Right hindlimb (tissue), 1 donor: ENCODE data around the gene COPS8.
A peak's percentile ranks its signal among the peaks of the same experiment; 100 is the strongest.

Experiments
- DNase-seq: peaks from one replicate; pipeline ENCODE4 v3.0.0-alpha.2; 2018

COPS8 gene

DNA sequence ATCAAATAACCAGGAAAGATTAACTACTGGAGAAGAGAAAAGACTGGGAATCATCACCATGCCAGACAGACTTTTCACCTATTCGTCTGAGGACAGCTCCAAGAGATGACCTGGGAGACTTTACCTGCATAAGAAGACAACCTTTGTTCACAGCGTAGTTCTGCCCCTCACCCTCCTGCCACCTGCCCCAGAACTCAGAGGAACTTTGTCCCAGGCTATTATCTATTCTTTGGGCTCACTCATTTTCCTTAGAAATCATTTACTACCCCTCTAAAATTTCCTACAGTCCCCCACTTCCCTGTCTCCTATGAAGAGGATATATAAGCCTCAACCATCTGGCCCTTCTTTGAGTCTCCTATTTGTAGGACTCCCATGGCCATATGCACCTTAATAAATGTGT lies 19.3 kb upstream of the COPS8 start:
- no peak for DNase-seq

GRCh38 chr2:237068005-237068576 lies 17.6 kb upstream of the COPS8 start:
- no peak for DNase-seq

DNA sequence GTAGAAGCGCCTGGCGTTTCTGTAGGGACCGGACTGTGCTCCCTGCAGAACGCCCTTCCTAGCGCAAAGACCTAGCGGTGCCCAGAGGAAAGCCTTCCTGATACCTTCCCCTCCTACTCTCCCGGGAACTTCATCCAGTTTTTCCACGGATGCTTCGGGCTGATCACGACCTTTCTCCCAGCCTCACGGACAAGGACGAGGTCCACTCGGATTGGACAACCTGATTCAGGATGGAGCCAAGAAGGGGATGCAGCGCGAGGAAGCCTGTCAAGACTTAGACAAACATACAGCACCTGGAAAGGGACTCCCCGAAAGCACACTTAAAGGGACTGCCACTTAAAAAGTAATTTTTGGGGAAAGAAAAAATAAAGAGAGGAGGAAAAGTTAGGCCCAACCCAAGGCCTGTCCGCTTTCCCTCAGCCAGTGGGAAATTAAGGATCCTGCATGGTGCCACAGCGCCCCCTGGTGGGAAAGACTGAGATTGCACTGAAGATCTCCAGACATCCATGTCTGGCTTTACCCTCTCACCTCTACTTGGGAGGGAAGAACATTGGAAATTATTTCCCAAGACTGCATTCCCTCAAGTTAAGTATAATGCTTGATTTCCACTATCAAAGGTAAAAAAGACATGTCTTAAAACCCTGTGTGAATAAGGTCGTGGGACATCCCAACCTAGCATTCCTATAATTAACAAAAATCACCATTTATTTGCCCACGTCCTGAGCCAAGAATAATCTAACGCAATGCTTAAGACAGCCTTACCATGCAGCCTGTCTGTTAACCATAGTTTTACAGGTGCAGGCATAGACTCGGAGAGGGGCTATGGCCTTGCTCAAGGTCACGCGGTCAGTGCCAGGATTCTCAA lies 13.4 kb upstream of the COPS8 start:
- DNase-seq = peak; percentile 76

DNA sequence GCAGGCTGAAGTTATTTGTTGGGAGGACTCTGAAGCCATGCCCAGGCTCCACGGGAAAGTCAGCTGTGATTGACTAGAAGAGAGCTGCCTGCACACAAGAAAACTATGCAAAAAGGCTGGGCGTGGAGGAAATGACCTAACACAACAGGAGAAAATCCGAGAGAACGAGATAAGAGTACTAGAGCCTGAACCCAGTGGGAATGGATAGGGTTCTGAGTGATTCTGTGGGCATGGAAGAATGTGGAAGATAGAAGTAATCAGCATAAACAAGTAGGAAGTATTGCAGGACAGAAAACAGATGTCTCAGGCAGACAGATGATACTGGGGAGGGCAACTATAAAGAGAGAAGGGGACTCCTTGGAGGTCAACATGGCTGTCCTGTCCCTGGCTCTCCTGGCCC lies 12.1 kb upstream of the COPS8 start:
- no peak for DNase-seq

DNA sequence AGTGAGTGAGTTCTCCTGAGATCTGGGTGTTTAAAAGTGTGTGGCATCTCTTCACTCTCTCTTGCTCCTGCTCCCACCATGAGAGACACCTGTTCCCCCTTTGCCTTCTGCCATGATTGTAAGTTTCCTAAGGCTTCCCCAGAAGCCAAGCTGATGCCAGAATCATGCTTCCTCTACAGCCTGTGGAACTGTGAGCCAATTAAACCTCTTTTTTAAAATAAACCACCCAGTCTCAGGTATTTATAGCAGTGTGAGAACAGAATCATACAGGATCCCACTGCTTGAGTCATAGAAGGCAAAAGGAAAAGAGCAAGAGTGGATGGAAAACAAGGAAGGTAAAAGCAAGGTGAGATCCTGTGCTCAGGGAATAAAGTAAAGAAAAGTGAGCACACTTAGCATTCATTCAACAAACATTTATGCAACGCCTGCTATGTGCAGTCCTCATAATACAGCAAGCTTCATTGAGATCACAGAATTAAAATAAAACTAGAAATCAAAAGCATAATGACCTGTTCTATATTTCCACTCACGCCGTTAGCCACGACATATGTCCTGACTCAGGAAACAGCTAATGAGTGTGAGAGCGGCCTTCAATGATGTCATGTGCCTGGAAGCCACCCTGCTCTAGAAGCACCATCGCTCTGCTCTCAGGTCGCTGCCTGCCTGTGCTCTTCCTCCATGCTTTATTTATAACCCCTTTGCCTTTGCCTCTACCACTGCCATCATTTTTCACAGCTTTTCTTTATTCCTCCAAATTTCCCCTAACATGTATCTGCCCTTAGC lies 11.3 kb upstream of the COPS8 start:
- DNase-seq = no peak

- no peak for DNase-seq
Measured at GRCh38 chr2:237075749-237076599, 9.7 kb upstream of the COPS8 start.

DNA sequence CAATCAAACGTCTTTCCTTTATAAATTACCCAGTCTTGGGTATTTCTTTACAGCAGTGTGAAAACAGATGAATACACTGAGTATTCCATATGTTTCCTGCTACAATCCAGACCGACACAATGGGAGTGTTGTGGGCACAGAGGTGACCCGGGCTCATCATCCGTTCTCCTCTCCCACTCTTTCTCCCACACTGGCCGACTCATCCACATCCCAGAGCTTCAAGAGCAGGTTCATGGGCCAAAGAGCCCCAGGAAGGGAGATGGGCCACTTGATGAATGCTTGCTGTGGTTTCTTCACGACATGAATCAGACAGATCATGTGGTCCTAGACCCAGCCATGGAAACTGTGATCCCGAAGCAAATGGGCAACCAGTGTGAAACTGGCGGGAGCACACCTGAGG lies 4.1 kb upstream of the COPS8 start:
- no peak for DNase-seq

- no peak for DNase-seq
Measured at GRCh38 chr2:237083026-237083425, 2.7 kb upstream of the COPS8 start.

DNA sequence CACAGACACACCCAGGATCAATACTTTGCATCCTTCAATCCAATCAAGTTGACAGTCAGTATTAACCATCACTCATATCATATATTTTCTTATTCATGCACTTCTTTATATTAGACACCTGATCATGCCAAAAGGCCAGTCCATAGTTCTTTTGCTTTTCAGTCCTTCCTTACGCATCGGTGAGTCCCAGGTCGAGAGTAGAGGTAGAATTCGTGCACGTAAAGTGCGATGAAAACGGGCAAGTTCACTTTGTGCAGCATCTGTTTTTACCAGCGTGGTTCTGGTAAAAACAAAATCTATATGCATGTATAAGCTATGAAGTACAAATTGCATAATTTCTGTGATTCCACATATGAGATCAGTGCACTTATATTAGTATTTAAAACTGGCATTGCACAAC lies 1.2 kb upstream of the COPS8 start:
- DNase-seq = no peak

DNA sequence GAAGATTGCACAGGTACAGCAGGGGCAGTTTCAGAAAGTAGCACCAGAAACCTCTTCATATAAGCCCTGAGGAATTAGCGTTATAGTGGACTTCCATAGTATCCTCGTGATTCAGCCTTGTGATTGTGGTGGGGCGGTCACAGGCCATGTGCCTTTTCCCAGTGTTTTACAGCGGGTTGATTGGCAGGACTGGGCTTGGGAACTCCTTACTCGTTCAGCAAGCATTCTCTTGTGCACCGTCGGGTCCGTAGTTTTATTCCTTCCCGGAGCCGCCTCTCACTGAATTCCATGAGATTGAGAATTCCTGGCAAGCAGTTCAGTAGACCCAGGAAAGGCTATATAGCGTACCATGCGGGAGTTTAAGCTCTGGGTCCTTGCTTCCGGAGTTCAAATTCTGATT lies 5.2 kb downstream of the COPS8 start:
- no peak for DNase-seq

GRCh38 chr2:237091779-237092436 lies 6.2 kb downstream of the COPS8 start:
- no peak for DNase-seq

GRCh38 chr2:237092506-237092905 lies 6.8 kb downstream of the COPS8 start:
- DNase-seq = no peak

DNA sequence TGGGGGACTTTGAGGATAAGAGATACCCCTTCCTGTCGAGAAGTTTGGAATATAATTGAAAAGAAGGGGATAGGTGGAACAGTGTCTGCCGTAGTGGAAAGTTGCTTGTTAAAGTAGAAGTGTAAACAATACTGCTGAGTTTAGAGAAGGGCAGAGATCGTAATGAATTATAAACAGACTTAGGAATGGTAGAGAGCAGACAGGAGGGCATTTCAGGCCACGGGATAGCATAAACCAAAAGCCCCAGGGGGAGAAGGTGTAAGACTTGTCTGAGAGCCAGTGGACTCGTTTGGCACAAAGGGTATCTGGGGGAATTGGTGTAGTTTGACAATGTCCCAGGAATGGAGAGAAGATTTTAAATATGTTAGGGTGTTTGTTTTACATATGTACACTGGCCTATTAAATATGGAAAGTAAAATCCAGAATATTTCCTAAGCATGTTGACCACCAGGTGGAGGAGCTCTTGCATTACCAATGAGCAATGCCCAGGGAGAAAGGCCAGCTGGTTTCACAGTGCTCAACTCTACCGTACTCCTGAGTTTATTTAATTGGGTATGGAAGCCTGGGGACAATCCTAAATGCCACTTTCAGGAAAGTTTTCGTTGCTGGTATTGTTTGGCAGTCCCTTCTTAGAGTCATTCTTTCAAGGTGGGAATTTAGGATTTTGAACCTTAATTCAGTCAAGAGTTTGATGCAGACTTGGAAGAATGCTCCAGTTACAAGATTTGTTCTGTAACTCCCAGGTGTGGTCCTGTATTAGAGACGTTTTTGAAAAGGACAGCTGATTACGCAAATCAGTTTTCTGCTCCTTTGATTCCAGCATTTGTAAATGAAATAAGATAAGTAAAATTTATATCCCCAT lies 7.5 kb downstream of the COPS8 start:
- DNase-seq = peak; percentile 56

DNA sequence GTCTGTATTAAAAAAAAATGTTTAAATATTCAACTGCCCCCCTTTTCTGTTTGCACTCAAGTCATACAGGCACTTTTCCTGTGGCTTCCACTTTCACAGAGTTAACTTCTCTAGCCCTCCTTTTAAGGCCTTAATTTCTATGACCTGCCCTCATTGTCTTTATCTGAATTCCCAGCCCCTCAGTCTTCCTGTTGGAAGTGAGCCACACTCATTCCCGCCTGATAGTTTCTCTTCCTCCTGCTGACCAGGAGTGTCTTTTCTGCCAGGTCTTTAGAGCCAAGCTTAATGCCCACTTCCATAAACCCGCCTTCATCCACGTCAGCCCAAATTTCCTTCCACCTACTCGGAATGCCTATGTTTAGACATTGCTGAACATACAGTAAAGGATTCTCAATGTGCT lies 10.5 kb downstream of the COPS8 start:
- DNase-seq = no peak

DNA sequence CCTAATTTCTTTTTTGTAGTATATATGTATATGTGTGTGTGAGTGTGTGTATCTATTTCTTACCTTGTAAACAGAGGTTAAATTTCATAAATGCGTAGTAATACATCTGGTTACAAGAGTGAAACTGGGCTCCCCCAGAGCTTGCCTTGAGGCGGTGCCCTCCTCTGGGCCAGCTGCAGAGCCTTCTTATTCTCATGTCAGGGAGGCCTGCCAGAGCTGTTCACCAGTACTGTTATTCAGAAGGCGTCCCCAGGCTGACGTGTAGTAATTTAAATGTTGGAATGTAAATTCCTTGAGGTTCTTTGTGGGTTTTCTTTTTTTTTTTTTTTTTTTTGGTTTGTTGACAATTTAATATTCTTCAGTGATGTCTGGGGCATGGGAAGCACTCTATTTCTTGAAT lies 11.2 kb downstream of the COPS8 start:
- no peak for DNase-seq

GRCh38 chr2:237097326-237097910 lies 11.7 kb downstream of the COPS8 start:
- no peak for DNase-seq

DNA sequence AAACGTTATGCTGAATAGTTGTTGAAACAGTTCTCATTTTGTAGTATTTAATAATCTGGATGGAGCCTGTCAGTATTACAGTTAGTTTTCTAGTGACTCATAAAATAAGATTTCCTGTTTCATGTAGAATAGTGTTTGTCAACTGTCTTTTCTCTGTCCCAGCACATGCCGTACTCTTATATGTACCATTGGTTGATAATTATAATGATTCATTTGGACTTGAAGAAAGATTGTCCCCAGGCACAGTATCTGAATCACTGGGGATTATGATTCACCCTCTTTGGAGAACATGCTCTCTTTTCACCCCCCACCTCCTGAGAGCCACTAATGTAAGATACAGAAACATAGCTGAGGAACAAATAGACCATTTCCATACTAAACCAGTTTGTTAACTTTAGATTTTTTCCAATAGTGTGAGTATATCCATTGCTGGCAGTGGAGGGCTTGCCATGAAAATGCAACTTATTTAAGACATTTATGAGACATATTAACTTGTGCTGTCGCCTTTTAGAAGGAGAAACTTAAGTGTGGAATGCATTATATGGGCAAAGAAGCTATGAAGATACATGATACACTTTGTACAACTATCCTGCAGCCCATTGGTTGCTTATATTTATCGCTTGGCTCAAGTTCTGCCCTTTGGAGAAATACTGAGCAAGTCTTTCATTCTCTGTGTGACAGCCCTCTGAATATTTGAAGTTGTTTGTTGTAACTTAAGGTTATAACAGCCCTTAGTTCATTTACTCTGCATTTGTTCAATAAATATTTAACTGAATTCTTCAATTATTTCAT lies 12.4 kb downstream of the COPS8 start:
- DNase-seq = no peak

DNA sequence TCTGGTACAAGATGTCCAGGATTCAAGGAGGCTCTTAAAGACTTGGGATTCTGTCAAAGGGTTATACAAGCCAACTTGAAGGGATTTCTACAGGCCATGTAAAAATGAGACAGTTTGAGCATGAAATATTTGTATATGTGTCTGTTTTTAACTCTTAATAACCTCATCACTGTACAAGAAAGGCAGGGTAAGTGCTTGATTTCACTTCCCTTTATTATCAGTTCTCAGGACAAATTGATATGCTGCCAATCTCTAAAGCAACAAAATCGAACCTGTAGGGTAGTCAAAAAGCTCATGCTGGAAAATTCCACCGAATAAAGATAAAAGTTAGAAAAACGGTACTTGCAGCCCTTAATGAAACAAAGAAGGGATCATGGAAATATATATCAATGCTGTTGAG lies 14.1 kb downstream of the COPS8 start:
- no peak for DNase-seq

DNA sequence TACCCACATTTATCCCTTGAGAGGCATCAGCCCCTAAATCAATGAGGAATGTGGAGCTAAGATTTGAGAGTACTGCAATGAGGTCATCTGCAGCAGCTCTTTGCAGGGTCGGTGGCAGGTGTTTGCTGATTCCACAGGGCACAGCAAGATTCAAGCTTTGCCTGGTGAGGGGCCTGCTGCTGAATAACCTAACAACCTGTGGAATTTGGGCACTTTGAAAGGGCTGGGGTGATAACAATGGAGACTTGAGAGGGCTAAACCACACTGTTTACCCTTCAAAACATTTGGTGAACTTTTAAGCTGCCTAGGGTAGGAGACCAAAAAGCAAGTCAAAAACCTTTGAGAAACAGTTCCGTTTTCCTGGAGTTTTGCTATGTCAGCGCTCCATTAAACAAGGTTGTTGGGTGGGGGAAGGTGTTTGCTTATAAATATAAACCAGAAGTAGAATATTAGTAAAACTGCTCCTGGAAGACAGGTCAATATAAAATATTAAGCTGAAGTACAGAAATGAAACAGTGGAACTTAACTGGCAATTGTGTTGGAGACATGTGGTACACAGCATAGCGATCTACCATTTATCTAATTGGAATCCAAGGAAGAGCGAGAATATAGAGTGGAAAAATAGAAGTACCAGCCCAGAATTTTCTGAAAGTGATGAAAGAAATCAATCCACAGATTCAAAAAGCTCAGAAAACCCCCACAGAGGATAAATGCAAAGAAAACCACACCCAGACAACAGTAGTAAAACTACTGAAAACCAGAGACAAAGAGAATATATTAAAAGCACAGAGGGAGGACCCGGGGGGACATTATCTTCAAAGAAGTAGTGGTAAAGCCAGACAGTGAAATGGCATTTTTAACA lies 15.7 kb downstream of the COPS8 start:
- no peak for DNase-seq
